ENCODE measurements around the gene PPP1R12A.

- no peak for TF ChIP-seq CTCF (IDR thresholded peaks at IDR 0.05)
- TF ChIP-seq EZH2 (IDR thresholded peaks at IDR 0.05): no peak
- TF ChIP-seq EZH2phosphoT487 (IDR thresholded peaks at IDR 0.05): no peak
Observed at GRCh38 chr12:79949098-79949497, 14.2 kb upstream of the PPP1R12A start.
